Nephron progenitor cell (in vitro differentiated cells): ENCODE data around the gene SLC8A2.

Experiments
- DNase-seq: peaks from one replicate; pipeline ENCODE4 v3.0.0; 2021
- H3K27ac Mint-ChIP-seq: 2 replicates; pipeline ENCODE4 v1.8.0; 2021; ENCODE audit warnings: mild to moderate bottlenecking, moderate library complexity, mixed read lengths
- H3K27me3 Mint-ChIP-seq: 2 replicates; pipeline ENCODE4 v1.8.0; 2021; ENCODE audit warnings: mild to moderate bottlenecking, low read depth, mixed read lengths; ENCODE audit not compliant: poor library complexity
- H3K36me3 Mint-ChIP-seq: 2 replicates; pipeline ENCODE4 v1.8.0; 2021; ENCODE audit warnings: low read depth, mixed read lengths
- H3K4me1 Mint-ChIP-seq: 2 replicates; pipeline ENCODE4 v1.8.0; 2021; ENCODE audit warnings: mixed read lengths
- H3K4me3 Mint-ChIP-seq: 2 replicates; pipeline ENCODE4 v1.8.0; 2021; ENCODE audit warnings: mild to moderate bottlenecking, moderate library complexity, mixed read lengths
- H3K9me3 Mint-ChIP-seq: 2 replicates; pipeline ENCODE4 v1.8.0; 2021; ENCODE audit warnings: mild to moderate bottlenecking, moderate library complexity, mixed read lengths
- CTCF ChIP-seq: fragments of 200-600 bp; sonication (generic); IDR thresholded peaks from 2 replicates; pipeline ENCODE4 v1.5.0; 2021; ENCODE audit warnings: antibody characterized with exemption

The SLC8A2 gene

GRCh38 chr19:47458672-47459071, 13.0 kb downstream of the SLC8A2 start:
- H3K27ac Mint-ChIP-seq, result no peak overlapping the region
- peaks cover 31% of the 10 kb centered on the region for H3K9me3 Mint-ChIP-seq
- no peak for TF ChIP-seq CTCF
- no peak overlapping the region for H3K4me3 Mint-ChIP-seq
- DNase-seq, result no peak
- H3K4me1 Mint-ChIP-seq, result no peaks in the 10 kb centered on the region
- H3K27me3 Mint-ChIP-seq, result peaks cover 19% of the 10 kb centered on the region
- H3K36me3 Mint-ChIP-seq, result peaks cover 7% of the 10 kb centered on the region

- H3K4me3 Mint-ChIP-seq, result no peak overlapping the region
- peaks cover 31% of the 10 kb centered on the region for H3K9me3 Mint-ChIP-seq
- peaks cover 10% of the 10 kb centered on the region for H3K27me3 Mint-ChIP-seq
- TF ChIP-seq CTCF, result no peak
- DNase-seq, result no peak
- H3K27ac Mint-ChIP-seq, result no peak overlapping the region
- no peaks in the 10 kb centered on the region for H3K4me1 Mint-ChIP-seq
- peaks cover 7% of the 10 kb centered on the region for H3K36me3 Mint-ChIP-seq
These were observed 14.8 kb downstream of the SLC8A2 start for GRCh38 chr19:47456721-47457474.

- DNase-seq, result no peak
- Mint-ChIP-seq H3K27me3 (peaks cover 70% of the 10 kb centered on the region), H3K27ac (no peak overlapping the region), H3K9me3 (peaks cover 26% of the 10 kb centered on the region), H3K4me3 (no peak overlapping the region), H3K36me3 (peaks cover 1% of the 10 kb centered on the region), H3K4me1 (peaks cover 15% of the 10 kb centered on the region)
- TF ChIP-seq CTCF, result no peak
These were observed 21.2 kb downstream of the SLC8A2 start for GRCh38 chr19:47450478-47450877.

GRCh38 chr19:47448360-47448727, 23.3 kb downstream of the SLC8A2 start:
- Mint-ChIP-seq H3K27ac (no peak overlapping the region), H3K36me3 (no peaks in the 10 kb centered on the region), H3K4me3 (no peak overlapping the region), H3K4me1 (peaks cover 28% of the 10 kb centered on the region), H3K9me3 (peaks cover 9% of the 10 kb centered on the region), H3K27me3 (peaks cover 91% of the 10 kb centered on the region)
- no peak for TF ChIP-seq CTCF
- DNase-seq, result no peak

GRCh38 chr19:47447470-47448359, 24.0 kb downstream of the SLC8A2 start:
- Mint-ChIP-seq H3K36me3 (no peaks in the 10 kb centered on the region), H3K27ac (no peak overlapping the region), H3K4me1 (peaks cover 28% of the 10 kb centered on the region), H3K27me3 (peaks cover 98% of the 10 kb centered on the region), H3K4me3 (peak overlapping the region; percentile 53), H3K9me3 (peaks cover 9% of the 10 kb centered on the region)
- DNase-seq, result peak; percentile 88
- TF ChIP-seq CTCF, result no peak
